Trophoblast cell (in vitro differentiated cells and primary cell): ENCODE results near the gene PPP1R13L.
"Not testable (repeated sequence)": the region's sequence is repeated elsewhere in the genome, so short reads cannot be mapped to it uniquely, and the experiment has no call there.

Source experiments
- DNase-seq, 2 donors: peaks; one replicate each; pipeline ENCODE4 v3.0.0-alpha.2; 2016
- H2AFZ ChIP-seq: 2 replicates; pipeline ENCODE4 v1.6.1; 2013; ENCODE audit warnings: low read length, moderate library complexity, mild to moderate bottlenecking; ENCODE audit not compliant: insufficient read depth, poor library complexity
- H2AK5ac ChIP-seq: 2 replicates; pipeline ENCODE4 v1.6.1; 2013; ENCODE audit warnings: mild to moderate bottlenecking, low read length
- H2BK120ac ChIP-seq: 2 replicates; pipeline ENCODE4 v1.6.1; 2013; ENCODE audit warnings: low read length, mild to moderate bottlenecking, moderate library complexity; ENCODE audit not compliant: insufficient read depth, poor library complexity
- H2BK12ac ChIP-seq: 2 replicates; pipeline ENCODE4 v1.6.1; 2013; ENCODE audit warnings: mild to moderate bottlenecking, low read length, moderate library complexity
- H2BK5ac ChIP-seq: 2 replicates; pipeline ENCODE4 v1.6.1; 2013; ENCODE audit warnings: low read length, low read depth, moderate library complexity, mild to moderate bottlenecking; ENCODE audit not compliant: poor library complexity
- H3K14ac ChIP-seq: 2 replicates; pipeline ENCODE4 v1.6.1; 2013; ENCODE audit warnings: mild to moderate bottlenecking, low read length
- H3K18ac ChIP-seq: 2 replicates; pipeline ENCODE4 v1.6.1; 2013; ENCODE audit warnings: mild to moderate bottlenecking, low read length
- H3K23ac ChIP-seq: 2 replicates; pipeline ENCODE4 v1.6.1; 2013; ENCODE audit warnings: low read length
- H3K27ac ChIP-seq: 2 replicates; pipeline ENCODE4 v1.5.1; 2013; ENCODE audit warnings: low read depth, mild to moderate bottlenecking, inconsistent platforms, low read length, moderate library complexity
- H3K27me3 ChIP-seq: 2 replicates; pipeline ENCODE4 v1.6.1; 2013; ENCODE audit warnings: inconsistent platforms, mild to moderate bottlenecking, low read length, moderate library complexity; ENCODE audit not compliant: insufficient read depth
- H3K36me3 ChIP-seq, 2 experiments: 1 replicate in 1 of 2; 2 replicates in 1 of 2; pipeline ENCODE4 v1.6.1; 2013; ENCODE audit warnings: low read length in 2 of 2, mild to moderate bottlenecking in 2 of 2, moderate library complexity in 1 of 2; ENCODE audit not compliant: insufficient read depth in 2 of 2, control insufficient read depth in 1 of 2
- H3K4ac ChIP-seq: 2 replicates; pipeline ENCODE4 v1.6.1; 2013; ENCODE audit warnings: low read depth, mild to moderate bottlenecking, low read length, moderate library complexity
- H3K4me1 ChIP-seq, 2 experiments: 1 replicate in 1 of 2; 2 replicates in 1 of 2; pipeline ENCODE4 v1.6.1; 2013; ENCODE audit warnings: low read length in 2 of 2, mild to moderate bottlenecking in 2 of 2, moderate library complexity in 1 of 2; ENCODE audit not compliant: insufficient read depth in 2 of 2, control insufficient read depth in 1 of 2
- H3K4me2 ChIP-seq: 2 replicates; pipeline ENCODE4 v1.6.1; 2013; ENCODE audit warnings: inconsistent platforms, mild to moderate bottlenecking, low read length, moderate library complexity
- H3K4me3 ChIP-seq: 2 replicates; pipeline ENCODE4 v1.5.1; 2013; ENCODE audit warnings: mild to moderate bottlenecking, low read depth, low read length, inconsistent platforms
- H3K79me1 ChIP-seq: one replicate; pipeline ENCODE4 v1.6.1; 2013; ENCODE audit warnings: low read length
- H3K79me2 ChIP-seq: 2 replicates; pipeline ENCODE4 v1.6.1; 2013; ENCODE audit warnings: low read length, mild to moderate bottlenecking; ENCODE audit not compliant: control insufficient read depth, insufficient read depth, poor library complexity
- H3K9ac ChIP-seq: 2 replicates; pipeline ENCODE4 v1.6.1; 2013; ENCODE audit warnings: mild to moderate bottlenecking, low read length
- H3K9me3 ChIP-seq: 2 replicates; pipeline ENCODE4 v1.6.1; 2013; ENCODE audit warnings: low read depth, mild to moderate bottlenecking, control low read depth, inconsistent platforms, low read length; ENCODE audit not compliant: insufficient read depth
- H4K12ac ChIP-seq: 2 replicates; pipeline ENCODE4 v1.6.1; 2013; ENCODE audit warnings: low read depth, mild to moderate bottlenecking, low read length, moderate library complexity
- H4K8ac ChIP-seq: 2 replicates; pipeline ENCODE4 v1.6.1; 2013; ENCODE audit warnings: low read depth, mild to moderate bottlenecking, low read length, moderate library complexity
- H4K91ac ChIP-seq: one replicate; pipeline ENCODE4 v1.6.1; 2013; ENCODE audit warnings: low read depth, mild to moderate bottlenecking, low read length, moderate library complexity
- WGBS: extraction: QIAGEN DNeasy Blood & Tissue Kit; methylation state at CpG from one replicate; pipeline ENCODE4 v1.1.7; 2013; ENCODE audit warnings: missing lambda C conversion rate; ENCODE audit not compliant: insufficient read length, insufficient coverage; ENCODE audit errors: extremely low coverage; 5-methylcytosine and 5-hydroxymethylcytosine counted together

The PPP1R13L gene

GRCh38 chr19:45414468-45414867, 9.6 kb upstream of the PPP1R13L start:
- Histone ChIP-seq H3K27ac (no peak overlapping the region), H2BK5ac (no peak overlapping the region), H3K14ac (no peak overlapping the region), H3K9ac (no peak overlapping the region), H4K8ac (no peak overlapping the region), H2BK12ac (no peak overlapping the region), H2AK5ac (no peak overlapping the region), H3K36me3 (peaks cover 22 to 42% of the 10 kb centered on the region in 2 experiments), H2BK120ac (no peak overlapping the region), H4K12ac (no peak overlapping the region), H3K4me3 (no peak overlapping the region), H3K9me3 (no peaks in the 10 kb centered on the region), H3K4ac (no peak overlapping the region), H3K4me1 (peaks cover 7% of the 10 kb centered on the region in 2 experiments), H4K91ac (no peak overlapping the region), H3K79me2 (no peaks in the 10 kb centered on the region), H3K79me1 (no peaks in the 10 kb centered on the region), H3K27me3 (no peaks in the 10 kb centered on the region), H3K18ac (no peak overlapping the region), H2AFZ (no peak overlapping the region), H3K23ac (no peak overlapping the region), H3K4me2 (no peak overlapping the region)
- DNase-seq, result no peak
- WGBS, result no CpG with 5 or more reads among the region's 8 CpGs

DNA sequence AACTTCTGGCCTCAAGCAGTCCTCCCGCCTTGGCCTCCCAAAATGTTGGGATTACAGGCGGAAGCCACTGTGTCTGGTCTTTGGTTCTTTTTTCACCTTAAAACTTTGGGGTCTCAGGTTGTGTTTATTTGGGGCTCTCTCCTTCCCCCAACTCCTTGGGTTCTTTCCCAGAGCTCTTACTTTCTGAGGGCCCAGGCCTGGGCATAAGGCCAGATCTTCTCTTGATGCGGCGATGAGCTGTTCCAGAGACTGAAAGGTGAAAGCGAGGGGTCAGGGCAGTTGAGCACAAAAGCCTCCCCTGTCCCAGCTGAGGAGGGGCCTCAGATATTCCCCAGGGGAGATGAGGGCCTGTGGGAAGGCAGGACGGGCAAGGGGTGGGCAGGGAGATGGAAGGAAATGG, 8.6 kb upstream of the PPP1R13L start:
- no peak overlapping the region for H2AK5ac ChIP-seq
- H3K79me1 ChIP-seq, result no peaks in the 10 kb centered on the region
- no peak overlapping the region for H3K14ac ChIP-seq
- H3K4me2 ChIP-seq, result no peak overlapping the region
- H3K4me1 ChIP-seq, result no peaks in the 10 kb centered on the region
- no peak overlapping the region for H4K91ac ChIP-seq
- WGBS, result no CpG with 5 or more reads among the region's 6 CpGs
- no peak overlapping the region for H3K9ac ChIP-seq
- H3K4me3 ChIP-seq, result no peak overlapping the region
- no peak overlapping the region for H3K27ac ChIP-seq
- H2BK5ac ChIP-seq, result no peak overlapping the region
- H2BK120ac ChIP-seq, result no peak overlapping the region
- H4K12ac ChIP-seq, result no peak overlapping the region
- no peak overlapping the region for H2BK12ac ChIP-seq
- H3K4ac ChIP-seq, result no peak overlapping the region
- H3K9me3 ChIP-seq, result no peaks in the 10 kb centered on the region
- H3K36me3 ChIP-seq, result peaks cover 28 to 43% of the 10 kb centered on the region in 2 experiments
- no peak for DNase-seq
- no peak overlapping the region for H3K18ac ChIP-seq
- H3K79me2 ChIP-seq, result no peaks in the 10 kb centered on the region
- no peaks in the 10 kb centered on the region for H3K27me3 ChIP-seq
- H2AFZ ChIP-seq, result no peak overlapping the region
- no peak overlapping the region for H3K23ac ChIP-seq
- H4K8ac ChIP-seq, result no peak overlapping the region

DNA sequence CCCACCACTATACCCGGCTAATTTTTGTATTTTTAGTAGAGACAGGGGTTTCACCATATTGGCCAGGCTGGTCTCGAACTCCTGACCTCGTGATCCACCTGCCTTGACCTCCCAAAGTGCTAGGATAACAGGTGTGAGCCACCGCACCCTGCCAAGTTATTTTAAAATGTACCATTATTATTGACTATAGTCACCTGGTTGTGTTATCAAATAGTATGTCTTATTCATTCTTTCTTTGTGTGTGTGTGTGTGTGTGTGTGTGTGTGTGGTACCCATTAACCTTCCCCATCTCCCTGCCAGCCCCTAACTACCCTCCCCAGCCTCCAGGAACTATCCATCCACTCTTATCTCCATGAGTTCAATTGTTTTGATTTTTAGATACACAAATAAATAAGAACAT, 5.5 kb upstream of the PPP1R13L start:
- not testable (repeated sequence) for H3K4me2 ChIP-seq, H3K9me3 ChIP-seq, H3K18ac ChIP-seq, H2AFZ ChIP-seq, H3K4ac ChIP-seq, H3K79me2 ChIP-seq, H2BK5ac ChIP-seq, H2BK12ac ChIP-seq, H3K4me3 ChIP-seq, H4K91ac ChIP-seq, H3K14ac ChIP-seq, DNase-seq, H3K4me1 ChIP-seq, H4K8ac ChIP-seq, H3K23ac ChIP-seq, H3K27me3 ChIP-seq, H3K27ac ChIP-seq, H3K9ac ChIP-seq, H2AK5ac ChIP-seq, H4K12ac ChIP-seq, H2BK120ac ChIP-seq
- Histone ChIP-seq H3K36me3 (peaks cover 29 to 33% of the 10 kb centered on the region in 2 experiments), H3K79me1 (peaks cover 11% of the 10 kb centered on the region)
- no CpG with 5 or more reads among the region's 4 CpGs for WGBS

DNA sequence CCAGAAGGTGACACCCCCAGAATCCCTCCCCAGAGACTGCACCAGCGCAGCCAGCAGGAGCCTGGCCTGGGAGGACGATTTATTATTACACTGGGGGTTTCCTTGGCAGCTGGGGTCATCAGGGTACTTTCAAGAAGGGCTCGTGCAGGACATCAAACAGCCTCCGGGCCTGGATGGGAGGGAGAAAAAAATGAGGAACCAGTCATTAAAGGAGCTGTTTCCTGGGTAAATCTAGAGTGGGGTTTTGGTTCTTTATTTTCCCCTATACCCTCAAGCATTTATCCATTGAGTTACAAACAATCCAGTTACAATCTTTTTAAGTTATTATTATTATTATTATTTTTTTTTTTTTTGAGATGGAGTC, 4.7 kb upstream of the PPP1R13L start:
- Histone ChIP-seq H2BK12ac (no peak overlapping the region), H3K9ac (no peak overlapping the region), H3K4me2 (no peak overlapping the region), H3K36me3 (peaks cover 26 to 29% of the 10 kb centered on the region in 2 experiments), H4K12ac (no peak overlapping the region), H3K27me3 (no peaks in the 10 kb centered on the region), H2AK5ac (no peak overlapping the region), H3K23ac (no peak overlapping the region), H2BK120ac (no peak overlapping the region), H3K14ac (no peak overlapping the region), H3K4ac (no peak overlapping the region), H4K91ac (no peak overlapping the region), H3K79me1 (peaks cover 17% of the 10 kb centered on the region), H3K4me3 (no peak overlapping the region), H3K79me2 (peaks cover 9% of the 10 kb centered on the region), H2BK5ac (no peak overlapping the region), H4K8ac (no peak overlapping the region), H2AFZ (no peak overlapping the region), H3K9me3 (no peaks in the 10 kb centered on the region), H3K27ac (no peak overlapping the region), H3K4me1 (peaks cover 3% of the 10 kb centered on the region in 2 experiments), H3K18ac (no peak overlapping the region)
- no peak for DNase-seq
- WGBS, result no CpG with 5 or more reads among the region's 4 CpGs
